GM19193 (cell line): ENCODE measurements around the gene SRMS.

Source experiments
- POLR2A ChIP-seq: IDR thresholded peaks from 4 replicates; pipeline ENCODE4 v1.6.1; 2011; ENCODE audit not compliant: insufficient read depth, insufficient read length; ENCODE audit errors: extremely low read depth

Gene SRMS

GRCh38 chr20:63541371-63541770, 6.2 kb downstream of the SRMS start:
- no peak for TF ChIP-seq POLR2A

DNA sequence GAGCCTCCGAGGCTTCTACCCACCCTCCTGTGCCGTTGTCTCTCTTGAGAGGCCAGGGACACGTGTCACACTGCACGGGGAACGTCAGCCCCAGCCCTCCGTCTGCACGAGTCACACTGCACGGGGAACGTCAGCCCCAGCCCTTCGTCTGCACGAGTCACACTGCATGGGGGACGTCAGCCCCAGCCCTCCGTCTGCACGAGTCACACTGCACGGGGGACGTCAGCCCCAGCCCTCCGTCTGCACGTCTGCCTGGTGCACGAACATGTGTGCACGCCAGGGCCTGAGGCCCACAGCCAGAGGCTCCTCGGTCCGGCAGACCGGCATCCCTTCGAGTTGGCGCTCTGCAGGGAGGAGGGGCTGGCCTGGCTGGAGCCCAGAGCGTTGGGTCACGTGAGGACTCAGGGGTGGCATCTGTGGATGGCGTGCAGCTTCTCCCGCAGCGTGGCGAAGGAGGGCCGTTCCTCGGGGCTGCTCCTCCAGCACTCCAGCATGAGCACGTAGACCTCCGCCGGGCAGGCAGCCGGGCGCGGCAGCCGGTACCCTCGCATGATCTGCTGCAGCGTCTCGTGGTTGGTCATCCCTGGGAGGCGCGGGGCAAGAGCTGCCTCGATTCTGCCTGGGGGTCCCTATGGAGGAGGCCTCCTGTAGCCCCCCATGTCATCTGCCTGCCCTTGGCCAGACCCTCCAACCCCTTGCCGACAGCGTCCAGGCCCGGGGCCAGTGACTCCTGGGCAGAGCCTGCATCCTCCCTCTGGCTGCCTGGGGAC, 6.9 kb downstream of the SRMS start:
- no peak for TF ChIP-seq POLR2A

- TF ChIP-seq POLR2A = no peak
Measured at GRCh38 chr20:63539441-63540370, 7.8 kb downstream of the SRMS start.

GRCh38 chr20:63539092-63539430, 8.5 kb downstream of the SRMS start:
- TF ChIP-seq POLR2A = no peak

DNA sequence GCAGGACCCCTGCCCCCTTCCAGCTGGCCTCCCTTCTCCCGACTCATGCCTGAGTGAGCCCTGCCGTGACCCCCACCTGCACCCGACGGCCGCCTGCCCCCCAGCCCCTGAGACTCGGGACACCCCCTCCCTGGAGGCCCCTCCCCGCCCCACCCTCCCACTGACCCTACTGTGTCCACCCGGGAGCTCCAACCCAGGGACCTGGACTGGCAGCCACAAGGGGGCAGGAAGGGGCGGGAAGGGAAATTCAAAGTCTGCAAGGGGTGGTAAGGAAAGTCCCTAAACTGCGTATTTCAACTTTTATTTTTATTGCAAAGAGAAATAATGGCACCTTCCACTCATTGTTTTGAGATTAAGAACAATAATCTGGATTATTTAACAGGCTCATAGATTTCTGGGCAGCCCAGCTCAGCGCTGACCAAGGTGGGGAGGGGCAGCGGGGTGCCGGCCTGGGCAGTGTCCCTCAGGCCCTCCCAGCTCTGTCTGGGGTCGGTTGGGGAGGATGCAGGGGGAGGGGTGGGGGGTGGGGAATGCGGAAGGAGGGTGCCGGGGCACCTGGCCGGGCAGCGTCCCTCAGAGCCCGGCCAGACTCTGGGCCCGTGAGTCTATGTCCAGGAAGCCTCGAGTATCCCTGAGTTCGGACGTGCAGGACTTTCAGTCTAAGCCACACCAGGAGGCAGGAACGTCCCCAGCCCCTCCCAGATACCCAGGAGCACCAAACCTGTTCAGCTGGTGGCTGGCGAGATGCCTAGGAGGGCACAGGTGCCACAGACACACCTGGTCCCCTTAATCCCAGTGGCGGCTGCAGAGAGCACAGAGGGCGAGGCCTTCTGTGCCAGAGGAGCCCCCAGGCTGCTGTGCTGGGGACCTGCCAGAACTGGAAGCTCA, 9.1 kb downstream of the SRMS start:
- no peak for TF ChIP-seq POLR2A

DNA sequence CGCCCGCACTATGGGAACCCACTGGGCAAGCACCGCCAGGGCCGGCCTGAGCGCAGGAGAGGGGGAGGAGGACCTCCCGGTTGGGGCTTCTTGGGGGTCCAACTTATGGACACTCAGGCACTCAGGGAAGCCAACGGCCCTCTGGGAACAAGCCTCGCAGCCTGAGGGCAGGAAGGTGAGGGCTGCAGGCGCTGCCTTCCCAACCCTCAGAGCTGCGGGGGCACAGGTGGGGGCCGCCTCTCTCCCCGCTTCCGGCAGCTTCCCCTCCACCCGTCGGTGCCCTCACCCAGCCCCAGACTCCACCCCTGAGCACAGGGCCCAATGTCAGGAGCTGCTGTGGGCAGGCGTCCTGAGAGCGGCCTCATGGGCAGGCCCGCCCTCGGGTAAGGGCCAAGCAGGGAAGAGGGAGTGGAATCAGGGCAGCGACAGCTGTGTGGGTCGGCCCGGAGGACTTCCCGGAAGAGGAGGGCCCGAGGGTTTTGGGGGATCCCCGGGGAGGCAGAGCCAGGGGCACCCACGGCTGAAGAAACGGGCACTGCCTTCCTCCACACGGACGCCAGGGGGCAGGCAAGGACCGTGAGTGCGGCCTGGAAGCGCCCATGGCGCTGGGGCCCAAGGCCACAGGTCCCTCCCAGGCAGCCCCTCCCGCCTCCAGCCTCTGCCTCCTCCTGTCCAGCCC, 9.9 kb downstream of the SRMS start:
- peak; percentile 75 for TF ChIP-seq POLR2A

DNA sequence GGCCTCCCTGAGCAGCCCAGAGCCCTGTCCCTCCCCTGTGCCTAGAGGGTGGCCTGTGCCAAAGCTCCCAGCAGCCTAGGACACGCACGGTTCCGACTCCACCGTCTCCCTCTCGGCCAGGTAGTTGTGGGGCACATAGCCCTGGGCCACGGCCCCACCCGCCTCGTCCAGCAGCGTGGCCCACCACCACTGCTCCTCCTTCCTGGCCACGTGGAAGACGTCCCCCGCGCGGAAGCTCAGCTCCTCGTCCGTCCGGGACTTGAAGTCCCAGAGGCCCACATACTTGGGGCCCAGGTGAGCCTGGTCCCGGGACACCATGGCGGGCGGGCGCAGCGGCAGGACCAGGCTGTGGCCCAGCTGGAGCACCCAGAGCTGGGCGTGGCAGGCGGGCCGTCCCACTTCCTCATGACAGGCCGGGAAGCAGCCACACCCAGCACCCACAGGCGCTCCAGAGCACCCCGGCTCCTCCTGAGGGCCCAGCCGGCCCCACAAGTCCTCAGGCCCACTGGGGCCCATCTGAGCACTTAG, 10.5 kb downstream of the SRMS start, which contains the start of gene PTK6:
Gene PTK6, minus strand, starts transcription at position 380 of the 528 bp plus-strand sequence. Its CDS starts 62 bp downstream, at position 318.
- TF ChIP-seq POLR2A = no peak

GRCh38 chr20:63536241-63536977, 11.1 kb downstream of the SRMS start:
- no peak for TF ChIP-seq POLR2A

- TF ChIP-seq POLR2A = no peak
Measured at GRCh38 chr20:63534831-63535651, 12.5 kb downstream of the SRMS start.

GRCh38 chr20:63534427-63534830, 13.1 kb downstream of the SRMS start:
- TF ChIP-seq POLR2A = no peak

- TF ChIP-seq POLR2A = no peak
Measured at GRCh38 chr20:63533871-63534393, 13.6 kb downstream of the SRMS start.

- no peak for TF ChIP-seq POLR2A
Measured at GRCh38 chr20:63533388-63533787, 14.2 kb downstream of the SRMS start.

- TF ChIP-seq POLR2A = no peak
Measured at GRCh38 chr20:63532449-63532971, 15.0 kb downstream of the SRMS start.
